Anterior cingulate cortex (tissue), 58 donors: ENCODE measurements around the gene KCTD21.

Source experiments
- DNase-seq, 58 donors: peaks; one replicate each; lab custom pipeline; 2025; lab: John Stamatoyannopoulos, UW

Gene KCTD21

DNA sequence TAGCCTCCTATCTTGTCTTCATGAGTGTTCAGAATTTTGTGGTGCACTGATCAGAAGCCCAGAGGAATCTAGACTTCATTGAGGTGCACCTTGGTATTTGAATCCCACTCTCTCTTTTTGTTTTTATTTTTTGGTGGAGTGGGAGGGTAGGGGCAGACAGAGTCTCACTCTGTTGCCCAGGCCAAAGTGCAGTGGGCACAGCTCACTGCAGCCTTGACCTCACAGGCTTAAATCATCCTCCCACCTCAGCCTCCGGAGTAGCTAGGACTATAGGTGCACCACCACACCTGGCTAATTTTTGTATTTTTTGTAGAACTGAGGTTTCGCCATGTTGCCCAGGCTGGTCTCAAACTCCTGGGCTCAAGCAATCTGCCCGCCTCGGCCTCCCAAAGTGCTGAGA lies 38.1 kb downstream of the KCTD21 start:
- no peak for DNase-seq

DNA sequence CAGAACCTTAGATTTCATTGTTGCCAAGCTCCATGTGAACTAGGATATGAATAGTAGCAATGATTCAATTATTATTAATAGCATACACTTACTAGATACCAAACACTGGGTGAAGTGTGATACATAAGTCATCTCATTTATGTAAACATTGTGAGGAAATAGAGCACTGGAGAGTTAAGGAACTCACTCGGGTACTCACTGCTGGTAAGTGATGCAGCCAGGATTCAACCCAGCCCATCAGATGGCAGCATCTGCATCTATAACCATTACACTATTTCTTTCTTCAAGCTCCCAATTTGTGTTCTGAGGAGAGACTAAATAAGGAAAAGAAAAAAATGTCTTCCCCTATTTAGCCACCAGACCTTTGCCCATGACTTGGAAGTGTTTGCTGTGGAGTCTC lies 38.8 kb downstream of the KCTD21 start:
- DNase-seq: peak in 17 of 58 donors; percentile 5 to 44 (median 19)

DNA sequence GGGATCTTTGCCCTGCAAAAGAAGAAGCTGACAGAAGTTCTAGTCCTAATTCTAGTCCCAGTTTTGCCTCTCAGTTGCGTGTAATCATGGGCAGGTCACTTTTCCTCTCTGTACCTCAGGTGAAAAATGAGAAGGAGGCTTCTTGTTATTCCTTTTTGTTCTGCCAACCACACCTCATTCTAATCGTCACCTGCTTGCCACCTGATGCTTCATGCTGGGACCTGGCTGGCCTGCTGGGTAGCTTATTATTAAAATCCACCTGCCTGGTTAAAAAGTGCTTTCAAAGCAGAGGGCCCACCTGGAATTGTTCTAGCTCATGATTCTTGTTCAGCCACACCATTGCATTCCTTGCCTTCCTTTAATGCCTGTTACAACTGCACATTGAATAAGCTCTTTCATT lies 40.6 kb downstream of the KCTD21 start:
- DNase-seq: no peak

DNA sequence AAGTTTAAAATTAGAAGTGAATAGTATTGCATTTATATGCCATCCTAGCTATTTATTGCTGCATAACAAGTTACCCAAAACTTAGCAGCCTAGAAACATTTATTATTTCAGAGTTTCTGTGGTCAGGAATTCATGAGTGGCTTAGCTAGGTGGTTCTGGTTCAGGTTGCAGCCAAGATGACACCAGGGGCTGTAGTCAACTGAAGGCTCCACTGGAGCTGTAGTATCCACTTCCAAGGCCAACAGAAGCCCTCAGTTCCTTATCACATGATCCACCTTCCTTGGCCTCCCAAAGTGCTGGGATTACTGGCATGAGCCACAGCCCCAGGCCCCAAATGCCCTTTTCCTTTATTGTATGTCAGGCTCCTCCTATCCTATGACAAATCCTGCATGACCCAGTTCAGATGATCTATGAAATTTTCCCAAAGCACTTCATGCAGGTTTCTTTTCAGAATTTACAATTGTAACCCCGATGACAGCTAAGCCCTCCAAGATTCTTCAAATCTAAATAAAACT lies 42.9 kb downstream of the KCTD21 start:
- DNase-seq: no peak

DNA sequence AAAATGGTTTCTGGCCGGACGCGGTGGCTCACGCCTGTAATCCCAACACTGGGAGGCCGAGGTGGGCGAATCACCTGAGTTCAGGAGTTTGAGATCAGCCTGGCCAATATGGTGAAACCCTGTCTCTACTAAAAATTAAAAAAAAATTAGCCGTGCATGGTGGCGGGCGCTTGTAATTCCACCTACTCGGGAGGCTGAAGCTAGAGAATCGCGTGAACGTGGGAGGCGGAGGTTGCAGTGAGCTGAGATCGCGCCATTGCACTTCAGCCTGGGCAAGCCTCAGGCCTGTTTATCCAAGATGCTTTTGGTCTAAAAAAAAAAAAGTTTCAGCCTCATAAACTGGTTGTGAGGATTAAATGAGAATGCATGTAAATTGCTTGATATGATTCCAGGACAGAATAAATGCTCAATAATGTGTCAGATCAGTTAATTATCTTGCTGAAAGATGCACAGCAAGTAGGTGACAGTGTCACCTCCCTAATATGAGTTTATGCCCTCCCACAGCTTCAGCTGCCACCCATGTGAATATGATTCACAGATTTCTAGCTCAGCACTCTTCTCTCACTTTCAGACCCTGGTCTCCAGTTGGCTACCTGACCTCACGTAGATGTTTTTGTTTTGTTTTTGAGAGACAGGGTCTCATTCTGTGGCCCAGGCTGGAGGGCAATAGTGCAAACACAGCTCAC lies 47.9 kb downstream of the KCTD21 start:
- DNase-seq: peak in 1 of 58 donors; percentile 15

DNA sequence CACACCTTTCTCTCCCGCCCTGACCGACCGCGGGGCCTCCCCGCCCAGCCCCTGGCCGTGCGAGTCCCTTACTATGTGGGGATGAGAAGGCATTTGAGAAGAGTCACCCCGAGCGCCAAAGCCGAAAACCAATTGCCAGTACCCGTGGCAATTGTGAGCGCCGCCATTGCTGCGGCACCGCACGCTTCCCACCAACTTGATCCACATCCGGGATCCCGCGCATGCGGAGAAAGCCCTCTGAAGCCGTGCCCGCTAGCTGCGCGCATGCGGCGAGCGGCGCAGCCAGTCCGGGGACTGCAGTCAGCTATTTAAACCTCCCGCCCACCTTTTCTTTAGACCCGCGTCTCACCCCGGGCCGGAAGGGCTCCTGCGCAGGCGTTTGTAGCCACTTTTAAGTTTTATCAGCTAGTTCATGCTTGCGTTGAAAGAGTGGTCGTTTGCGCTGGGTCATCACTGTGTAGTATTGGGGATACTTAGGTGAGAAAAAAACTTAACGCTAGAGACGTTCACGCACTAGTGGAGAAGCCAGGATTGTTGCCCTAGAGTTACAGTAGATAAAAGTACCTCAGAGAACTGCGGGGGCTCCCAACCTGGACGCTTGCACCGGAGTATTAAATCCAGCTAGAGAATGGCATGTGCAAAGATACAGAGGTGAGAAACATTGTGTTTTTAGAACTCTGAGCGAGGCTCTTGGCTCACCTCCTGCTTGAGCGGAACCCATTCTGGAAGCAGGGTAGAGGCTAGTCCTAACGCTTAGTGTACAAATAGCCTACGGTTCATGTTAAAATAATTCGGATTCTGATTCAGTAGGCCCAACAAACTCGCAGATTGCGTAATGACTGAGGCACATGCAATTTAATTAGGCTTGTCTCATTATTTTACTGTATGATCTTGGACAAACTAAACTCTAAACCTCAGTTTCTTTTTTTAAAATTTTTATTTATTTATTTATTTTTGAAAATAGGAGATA lies 48.7 kb downstream of the KCTD21 start, which contains the start of gene ALG8:
ALG8 (minus strand) TSS at position 205 of the 970 bp plus-strand sequence; CDS start at position 167, 38 bp downstream.
- peak; percentile 20 to 97 (median 89) for DNase-seq

DNA sequence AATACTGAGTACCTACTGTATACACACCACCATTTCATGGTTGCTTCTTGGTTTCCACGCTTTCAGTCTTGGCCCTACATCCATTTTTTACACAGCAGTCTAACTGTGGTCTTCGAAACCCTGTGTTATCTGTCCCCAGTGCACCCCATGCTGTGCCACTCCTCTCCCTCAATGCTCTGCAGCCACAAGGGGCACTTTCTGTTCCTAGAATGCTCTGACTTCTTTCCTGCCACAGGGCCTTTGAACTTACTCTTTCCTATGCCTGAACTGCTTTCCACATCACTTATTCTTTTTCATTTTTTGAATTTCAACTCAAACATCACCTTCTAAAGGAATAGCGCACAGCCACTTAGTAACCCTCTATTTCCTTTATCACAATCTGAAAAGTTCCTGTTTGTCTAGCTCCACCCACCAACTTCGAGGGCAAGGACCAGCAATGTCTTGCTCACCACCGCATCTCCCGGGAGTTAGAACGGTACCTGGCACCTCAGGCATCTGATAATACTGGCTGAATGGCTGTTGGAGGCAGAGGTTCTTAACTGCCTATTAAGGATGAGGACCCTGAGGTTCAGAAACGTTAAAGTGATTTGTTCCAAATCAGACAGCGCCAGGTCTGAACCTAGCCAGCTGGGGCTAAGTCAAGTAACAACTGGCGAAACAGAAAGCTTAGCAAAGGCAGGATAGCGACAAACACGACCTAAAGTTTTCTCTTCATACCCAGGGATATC lies 49.6 kb downstream of the KCTD21 start:
- peak in 1 of 58 donors; percentile 31 for DNase-seq

DNA sequence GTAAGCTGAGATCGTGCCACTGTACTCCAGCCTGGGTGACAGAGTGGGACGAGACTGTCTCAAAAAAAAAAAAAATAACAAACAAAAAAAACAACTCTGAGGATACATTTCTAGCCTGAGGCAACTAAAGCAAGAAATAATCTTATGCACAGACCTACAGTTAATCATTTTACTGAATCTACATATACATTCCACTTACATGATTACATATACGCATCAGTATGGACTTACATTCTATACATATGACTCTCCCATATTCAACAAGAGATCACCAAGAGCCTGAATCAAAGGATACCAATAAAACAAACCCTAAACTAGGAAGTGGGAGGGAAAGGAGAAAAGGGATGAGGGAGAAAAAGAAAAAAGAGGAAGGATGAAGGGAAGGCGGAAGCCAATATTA lies 50.1 kb downstream of the KCTD21 start:
- no peak for DNase-seq

DNA sequence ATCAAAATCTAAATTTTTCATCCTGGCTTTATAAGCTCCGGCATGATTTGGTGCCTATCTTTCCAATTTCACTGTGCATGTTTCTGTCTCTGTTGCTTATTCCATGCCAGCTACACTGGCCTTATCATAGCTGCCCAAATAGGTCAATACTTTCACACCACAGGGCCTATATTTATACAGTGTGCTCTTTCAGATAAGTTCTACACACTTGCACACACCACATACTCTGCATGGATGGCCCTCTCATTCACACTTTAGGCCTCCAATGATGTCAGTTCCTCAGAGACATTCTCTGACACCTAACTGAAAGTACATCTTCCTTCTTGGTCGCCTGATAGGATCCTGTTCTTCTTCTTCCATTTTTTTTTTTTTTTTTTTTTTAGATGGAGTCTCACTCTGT lies 56.0 kb downstream of the KCTD21 start:
- no peak for DNase-seq

DNA sequence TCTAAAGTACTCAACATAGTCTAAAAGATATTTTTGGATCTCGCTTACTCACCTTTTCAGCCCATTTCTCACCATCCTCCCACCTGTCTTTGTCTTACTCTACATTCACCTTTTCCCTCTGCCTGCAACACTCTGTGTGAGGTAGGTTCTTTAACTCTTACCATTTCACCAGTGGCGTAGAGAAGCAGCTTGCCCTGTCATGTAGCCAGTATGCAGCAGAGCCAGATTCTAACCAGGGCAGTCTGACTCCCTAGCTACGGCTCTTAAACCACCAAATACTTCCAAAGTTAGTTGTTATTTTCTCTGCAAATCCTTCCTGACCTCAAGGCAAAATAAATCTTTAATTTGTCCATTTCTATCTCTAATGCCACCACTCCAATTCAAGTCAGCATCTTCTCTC lies 56.5 kb downstream of the KCTD21 start:
- no peak for DNase-seq

DNA sequence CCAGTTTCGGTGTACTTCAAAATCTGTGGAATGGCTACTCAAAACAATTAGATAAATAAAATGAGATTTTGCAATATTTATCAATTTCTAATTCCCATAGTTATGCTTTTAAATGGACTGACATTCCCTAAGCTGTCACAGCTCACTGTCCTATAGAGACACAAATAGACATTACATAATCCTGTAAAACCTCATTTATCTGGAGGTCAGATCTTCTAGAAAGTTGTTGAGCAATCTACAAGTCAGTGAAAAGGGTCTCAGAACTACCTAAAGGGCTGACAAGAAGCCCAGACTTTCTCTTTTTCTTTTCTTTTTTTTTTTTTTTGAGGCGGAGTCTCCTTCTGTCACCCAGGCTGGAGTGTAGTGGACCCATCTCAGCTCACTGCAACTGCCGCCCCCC lies 61.0 kb downstream of the KCTD21 start:
- DNase-seq: no peak
